Measurements from ENCODE around the gene CEBPE.

Gene CEBPE

GRCh38 chr14:23118506-23119362 lies at the start of gene CEBPE:
TSS of gene CEBPE (minus strand) at chr14:23119255. CDS start at chr14:23119091, 164 bp downstream.
- DNase-seq (ENCODE audit: low spot score): no peak

GRCh38 chr14:23168246-23168645 lies 49.2 kb upstream of the CEBPE start:
- DNase-seq (ENCODE audit: low spot score): no peak

GRCh38 chr14:23167116-23167847 lies 48.2 kb upstream of the CEBPE start:
- no peak for DNase-seq (ENCODE audit: low spot score)

- DNase-seq (ENCODE audit: low spot score): no peak
Measured at GRCh38 chr14:23164949-23165348, 45.9 kb upstream of the CEBPE start.

GRCh38 chr14:23164250-23164649 lies 45.2 kb upstream of the CEBPE start:
- no peak for DNase-seq (ENCODE audit: low spot score)

- no peak for DNase-seq (ENCODE audit: low spot score)
Measured at GRCh38 chr14:23163830-23164229, 44.8 kb upstream of the CEBPE start.

GRCh38 chr14:23162800-23163199 lies 43.7 kb upstream of the CEBPE start:
- no peak for DNase-seq (ENCODE audit: low spot score)

- DNase-seq (ENCODE audit: low spot score): no peak
Measured at GRCh38 chr14:23162005-23162404, 43.0 kb upstream of the CEBPE start.

GRCh38 chr14:23160924-23161522 lies 42.0 kb upstream of the CEBPE start:
- peak; percentile 79 for DNase-seq (ENCODE audit: low spot score)

GRCh38 chr14:23159532-23159931 lies 40.5 kb upstream of the CEBPE start:
- no peak for DNase-seq (ENCODE audit: low spot score)

GRCh38 chr14:23158779-23159178 lies 39.7 kb upstream of the CEBPE start:
- no peak for DNase-seq (ENCODE audit: low spot score)

- DNase-seq (ENCODE audit: low spot score): peak; percentile 89
Measured at GRCh38 chr14:23154964-23155587, 36.0 kb upstream of the CEBPE start.

- DNase-seq (ENCODE audit: low spot score): peak; percentile 93
Measured at GRCh38 chr14:23153851-23154796, 35.1 kb upstream of the CEBPE start.

GRCh38 chr14:23151342-23151741 lies 32.3 kb upstream of the CEBPE start:
- DNase-seq (ENCODE audit: low spot score): no peak

- no peak for DNase-seq (ENCODE audit: low spot score)
Measured at GRCh38 chr14:23149745-23150144, 30.7 kb upstream of the CEBPE start.

- DNase-seq (ENCODE audit: low spot score): no peak
Measured at GRCh38 chr14:23148591-23149249, 29.7 kb upstream of the CEBPE start.

GRCh38 chr14:23147676-23148075 lies 28.6 kb upstream of the CEBPE start:
- no peak for DNase-seq (ENCODE audit: low spot score)

- no peak for DNase-seq (ENCODE audit: low spot score)
Measured at GRCh38 chr14:23146980-23147379, 27.9 kb upstream of the CEBPE start.

GRCh38 chr14:23146351-23146910 lies 27.4 kb upstream of the CEBPE start:
- DNase-seq (ENCODE audit: low spot score): no peak

- no peak for DNase-seq (ENCODE audit: low spot score)
Measured at GRCh38 chr14:23145794-23146350, 26.8 kb upstream of the CEBPE start.
